ENCODE measurements around the gene RAP1GAP2. TPM values are rescaled to one million over a fixed set of nuclear protein-coding genes. Genes with fewer than 3 reads are reported as not detected.

The RAP1GAP2 gene
- total RNA-seq, 4 donors from 2014 or later = 10.8 to 18.3 (median 12.6) TPM

GRCh38 chr17:2897605-2898004 is 101.4 kb downstream of the RAP1GAP2 start:
- Histone ChIP-seq H3K4me3 (no peak overlapping the region), H3K4me1 (peaks cover 5% of the 10 kb centered on the region), H3K27me3 (no peaks in the 10 kb centered on the region), H3K27ac (no peak overlapping the region), H3K9me3 (no peaks in the 10 kb centered on the region), H3K36me3 (no peaks in the 10 kb centered on the region)
- 76% methylated on average over 11 of the region's 11 CpGs for WGBS
- no peak for DNase-seq (ENCODE audit: low spot score in 2 of 2)
- no peak for TF ChIP-seq CTCF (IDR thresholded peaks at IDR 0.05)
- TF ChIP-seq POLR2AphosphoS5 (IDR thresholded peaks at IDR 0.05) = no peak
- TF ChIP-seq EP300 (IDR thresholded peaks at IDR 0.05) = no peak
- no peak for TF ChIP-seq POLR2A (IDR thresholded peaks at IDR 0.05)

GRCh38 chr17:2898255-2898926 is 102.2 kb downstream of the RAP1GAP2 start:
- no peak overlapping the region for H3K27ac ChIP-seq
- H3K4me1 ChIP-seq = no peaks in the 10 kb centered on the region
- TF ChIP-seq POLR2A (IDR thresholded peaks at IDR 0.05) (no peak), POLR2AphosphoS5 (IDR thresholded peaks at IDR 0.05) (no peak), CTCF (IDR thresholded peaks at IDR 0.05) (no peak)
- no peaks in the 10 kb centered on the region for H3K36me3 ChIP-seq
- no peak overlapping the region for H3K4me3 ChIP-seq
- H3K27me3 ChIP-seq = no peaks in the 10 kb centered on the region
- H3K9me3 ChIP-seq = no peaks in the 10 kb centered on the region
- no peak for DNase-seq (ENCODE audit: low spot score in 2 of 2)
- 81% methylated on average over 12 of the region's 15 CpGs for WGBS

GRCh38 chr17:2899906-2900305 is 103.7 kb downstream of the RAP1GAP2 start:
- no peaks in the 10 kb centered on the region for H3K27me3 ChIP-seq
- TF ChIP-seq EP300 (IDR thresholded peaks at IDR 0.05) (no peak), POLR2AphosphoS5 (IDR thresholded peaks at IDR 0.05) (no peak), CTCF (IDR thresholded peaks at IDR 0.05) (no peak), POLR2A (IDR thresholded peaks at IDR 0.05) (no peak)
- DNase-seq (ENCODE audit: low spot score in 2 of 2) = no peak
- H3K9me3 ChIP-seq = no peaks in the 10 kb centered on the region
- no peaks in the 10 kb centered on the region for H3K36me3 ChIP-seq
- no peak overlapping the region for H3K27ac ChIP-seq
- no peak overlapping the region for H3K4me3 ChIP-seq
- 74% methylated on average over 9 of the region's 9 CpGs for WGBS
- peaks cover 5% of the 10 kb centered on the region for H3K4me1 ChIP-seq

- no peak for DNase-seq (ENCODE audit: low spot score in 2 of 2)
- no peaks in the 10 kb centered on the region for H3K36me3 ChIP-seq
- no peak overlapping the region for H3K27ac ChIP-seq
- WGBS = 85% methylated on average over 8 of the region's 9 CpGs
- no peaks in the 10 kb centered on the region for H3K9me3 ChIP-seq
- H3K27me3 ChIP-seq = no peaks in the 10 kb centered on the region
- no peak overlapping the region for H3K4me3 ChIP-seq
- H3K4me1 ChIP-seq = peaks cover 5% of the 10 kb centered on the region
- TF ChIP-seq CTCF (IDR thresholded peaks at IDR 0.05) = no peak
- TF ChIP-seq POLR2A (IDR thresholded peaks at IDR 0.05) = no peak
- no peak for TF ChIP-seq EP300 (IDR thresholded peaks at IDR 0.05)
- no peak for TF ChIP-seq POLR2AphosphoS5 (IDR thresholded peaks at IDR 0.05)
Observed at GRCh38 chr17:2900842-2901241, 104.6 kb downstream of the RAP1GAP2 start.

GRCh38 chr17:2901582-2901981 is 105.3 kb downstream of the RAP1GAP2 start:
- H3K36me3 ChIP-seq = no peaks in the 10 kb centered on the region
- H3K4me1 ChIP-seq = peaks cover 5% of the 10 kb centered on the region
- no peak for TF ChIP-seq POLR2AphosphoS5 (IDR thresholded peaks at IDR 0.05)
- no peak for TF ChIP-seq EP300 (IDR thresholded peaks at IDR 0.05)
- TF ChIP-seq CTCF (IDR thresholded peaks at IDR 0.05) = no peak
- no peak for TF ChIP-seq POLR2A (IDR thresholded peaks at IDR 0.05)
- H3K9me3 ChIP-seq = no peaks in the 10 kb centered on the region
- 94% methylated on average over 4 of the region's 4 CpGs for WGBS
- H3K4me3 ChIP-seq = no peak overlapping the region
- H3K27me3 ChIP-seq = no peaks in the 10 kb centered on the region
- no peak for DNase-seq (ENCODE audit: low spot score in 2 of 2)
- H3K27ac ChIP-seq = no peak overlapping the region
